K562 (cell line): ENCODE results near the gene BIK. TPM values are rescaled to one million over a fixed set of nuclear protein-coding genes. Genes with fewer than 3 reads are reported as not detected.

Experiments used
- ATAC-seq: fragments of 200-7000 bp; cut with Tn5 transposase; 3 replicates; pipeline ENCODE4 v1.9.1; 2020; ENCODE audit warnings: moderate library complexity
- BruUV-seq: library from RNA; stranded (reverse); fragments of 400-500 nt; replicated peaks from 2 replicates; lab custom pipeline; 2021; lab: Mats Ljungman, UMichigan
- CTCF ChIA-PET: fragments of 300-600 bp; formaldehyde crosslinking; extraction: SDS; loops from one replicate; lab custom pipeline; 2021; ENCODE audit warnings: low intra/inter-chr PET ratio; lab: Yijun Ruan, JAX
- POLR2A ChIA-PET: fragments of 300-600, 350-650 bp; sonication (Branson Sonifier 250); formaldehyde crosslinking; extraction: SDS; loops from one replicate; lab custom pipeline; 2021; ENCODE audit warnings: antibody characterized with exemption, inconsistent platforms; lab: Yijun Ruan, JAX
- DNase-seq, 4 experiments: peaks; one replicate each; pipeline versions ENCODE4 v3.0.0 to v3.0.0-alpha.2; 2011 to 2018; ENCODE audit warnings: low spot score in 3 of 4, mixed read lengths in 3 of 4; ENCODE audit errors: extremely low read depth in 1 of 4
- FAIRE-seq: peaks from 2 replicates; lab custom pipeline; 2011; peaks lifted over from hg19 to GRCh38; lab: Jason Lieb, UNC
- H2AFZ ChIP-seq: 2 replicates; pipeline ENCODE4 v1.6.0; 2011; ENCODE audit warnings: low read depth, low read length, control low read depth, inconsistent platforms
- H3K27ac ChIP-seq: fragments of 200-600 bp; 3 replicates; pipeline ENCODE4 v1.8.0; 2011; ENCODE audit warnings: low read depth, mild to moderate bottlenecking, control low read depth, inconsistent platforms, low read length, moderate library complexity, mixed read lengths; ENCODE audit errors: extremely low read depth
- H3K27me3 ChIP-seq, 2 experiments: fragments of 300-600 bp in 1 of 2; 2 replicates in 1 of 2; 3 replicates in 1 of 2; pipeline versions ENCODE4 v1.6.0 to v1.8.0; 2011; ENCODE audit warnings: inconsistent platforms in 2 of 2, low read length in 2 of 2, mild to moderate bottlenecking in 1 of 2, mixed read lengths in 1 of 2, moderate library complexity in 1 of 2; ENCODE audit not compliant: control insufficient read depth in 2 of 2, insufficient read depth in 2 of 2
- H3K36me3 ChIP-seq: fragments of 300-600 bp; 3 replicates; pipeline ENCODE4 v1.8.0; 2011; ENCODE audit warnings: mild to moderate bottlenecking, low read length, inconsistent platforms; ENCODE audit not compliant: control insufficient read depth, insufficient read depth
- H3K4me1 ChIP-seq, 2 experiments: fragments of 200-600 bp in 1 of 2; replicated peaks in 1 of 2; 2 replicates in 1 of 2; 3 replicates in 1 of 2; pipeline versions ENCODE4 v1.5.1 to v1.8.0; 2011; ENCODE audit warnings: inconsistent platforms in 2 of 2, low read length in 2 of 2, mild to moderate bottlenecking in 1 of 2, mixed read lengths in 1 of 2, moderate library complexity in 1 of 2; ENCODE audit not compliant: control insufficient read depth in 2 of 2, insufficient read depth in 2 of 2
- H3K4me2 ChIP-seq: 2 replicates; pipeline ENCODE4 v1.6.1; 2011; ENCODE audit warnings: low read length, control low read depth, inconsistent platforms, mixed read lengths; ENCODE audit not compliant: insufficient read depth
- H3K4me3 ChIP-seq: fragments of 200-600 bp; sonication (generic), shearing (Covaris generic); 2 replicates; pipeline ENCODE4 v1.5.1; 2016; ENCODE audit warnings: control low read depth, inconsistent platforms
- H3K79me2 ChIP-seq: fragments of 200-600 bp; 3 replicates; pipeline ENCODE4 v1.8.0; 2011; ENCODE audit warnings: low read length, inconsistent platforms; ENCODE audit not compliant: control insufficient read depth, insufficient read depth
- H3K9ac ChIP-seq, 2 experiments: 2 replicates each; pipeline versions ENCODE4 v1.6.0 to v1.6.1; 2011; ENCODE audit warnings: low read depth in 2 of 2, low read length in 2 of 2, control low read depth in 1 of 2, inconsistent platforms in 1 of 2, mild to moderate bottlenecking in 1 of 2, mixed read lengths in 1 of 2; ENCODE audit not compliant: insufficient read depth in 1 of 2
- H3K9me1 ChIP-seq: one replicate; pipeline ENCODE4 v1.6.0; 2011; ENCODE audit warnings: inconsistent platforms, mild to moderate bottlenecking, low read length, moderate library complexity; ENCODE audit not compliant: control insufficient read depth, insufficient read depth
- H3K9me3 ChIP-seq: replicated peaks from 2 replicates; pipeline ENCODE4 v1.5.1; 2011; ENCODE audit warnings: low read depth, low read length, inconsistent platforms; ENCODE audit not compliant: control insufficient read depth, insufficient read depth
- H4K20me1 ChIP-seq: replicated peaks from 2 replicates; pipeline ENCODE4 v1.6.1; 2011; ENCODE audit warnings: low read length, inconsistent platforms, mixed read lengths; ENCODE audit not compliant: control insufficient read depth, insufficient read depth
- CTCF ChIP-seq, 3 experiments: IDR thresholded peaks in 2 of 3; conservative IDR thresholded peaks in 1 of 3; 2 replicates each; pipeline ENCODE4 v1.5.1; 2011 to 2012; ENCODE audit warnings: low read length in 3 of 3, mild to moderate bottlenecking in 3 of 3, control low read depth in 2 of 3, improper control_type of control experiment in 1 of 3, inconsistent platforms in 1 of 3, low read depth in 1 of 3, mixed read lengths in 1 of 3, moderate library complexity in 1 of 3; ENCODE audit not compliant: insufficient read depth in 2 of 3
- FOXJ3 ChIP-seq: sonication (generic); formaldehyde crosslinking; IDR thresholded peaks from 2 replicates; pipeline ENCODE4 v1.4.0; 2020; ENCODE audit warnings: mild to moderate bottlenecking, missing genetic modification reagents
- RAD21 ChIP-seq, 2 experiments: fragments of 250-450 bp in 1 of 2; fragments of 450-650 bp in 1 of 2; sonication (Bioruptor Pico) in 1 of 2; formaldehyde crosslinking in 1 of 2; IDR thresholded peaks in 1 of 2; conservative IDR thresholded peaks in 1 of 2; 2 replicates each; pipeline versions ENCODE4 v1.4.0 to v1.8.0; 2020 to 2022; ENCODE audit warnings: mild to moderate bottlenecking in 2 of 2, moderate library complexity in 1 of 2
- STAT5B ChIP-seq: fragments of 250-450 bp; sonication (Bioruptor Pico); IDR thresholded peaks from 2 replicates; pipeline ENCODE4 v1.8.0; 2021; ENCODE audit warnings: mild to moderate bottlenecking, inconsistent platforms
- ZNF239 ChIP-seq: fragments of 250-450 bp; sonication (Bioruptor Pico); IDR thresholded peaks from 2 replicates; pipeline ENCODE4 v1.4.0; 2020; ENCODE audit warnings: mild to moderate bottlenecking
- WGBS: fragments of 100-300 bp; shearing (Covaris generic); methylation state at CpG from one replicate; pipeline ENCODE4 v1.1.6; 2016; ENCODE audit warnings: low coverage, mixed read lengths; ENCODE audit not compliant: insufficient coverage; ENCODE audit errors: missing lambda C conversion rate; 5-methylcytosine and 5-hydroxymethylcytosine counted together
- in situ Hi-C: fragments of 300-500 bp; cut with MboI; formaldehyde crosslinking; loops from 4 replicates; pipeline ENCODE4 v1.15.0; 2018; ENCODE audit warnings: inconsistent platforms, mixed read lengths
- intact Hi-C: fragments of 100-400 bp; cut with micrococcal nuclease; formaldehyde crosslinking; loops from 2 replicates; pipeline ENCODE4 v1.14.2; 2022
- polyA plus RNA-seq, 8 experiments: library from polyadenylated mRNA; depleted of rRNA in 4 of 8; stranded (reverse) in 5 of 8; unstranded in 3 of 8; fragments of >200 nt; fragmentation: Nextera tagmentation in 2 of 8; fragmentation: Illumina TruSeq in 1 of 8; extraction: Ambion mirVana in 2 of 8; extraction: Trizol in 1 of 8; gene quantifications; 2 replicates each; pipeline versions ENCODE4 v1.2.1 to v1.2.3, GENCODE V29; 2011 to 2014; ENCODE audit warnings: inconsistent platforms in 1 of 8, missing spikeins in 1 of 8
- total RNA-seq, 7 experiments: library from RNA; depleted of rRNA in 6 of 7; stranded (reverse); fragments of >200 nt in 6 of 7; fragmentation: Illumina TruSeq in 2 of 7; extraction: Trizol in 2 of 7; gene quantifications; 2 replicates each; pipeline versions ENCODE4 v1.2.1 to v1.2.3, GENCODE V29; 2011 to 2021; ENCODE audit warnings: low replicate concordance in 1 of 7

Gene BIK
- total and polyA plus RNA-seq, 9 of the 15 experiments (the other 6 are each of a cell fraction or from before 2014, with no cell fraction given): 0.08 to 0.23 (median 0.18) TPM; not detected in 4

DNA sequence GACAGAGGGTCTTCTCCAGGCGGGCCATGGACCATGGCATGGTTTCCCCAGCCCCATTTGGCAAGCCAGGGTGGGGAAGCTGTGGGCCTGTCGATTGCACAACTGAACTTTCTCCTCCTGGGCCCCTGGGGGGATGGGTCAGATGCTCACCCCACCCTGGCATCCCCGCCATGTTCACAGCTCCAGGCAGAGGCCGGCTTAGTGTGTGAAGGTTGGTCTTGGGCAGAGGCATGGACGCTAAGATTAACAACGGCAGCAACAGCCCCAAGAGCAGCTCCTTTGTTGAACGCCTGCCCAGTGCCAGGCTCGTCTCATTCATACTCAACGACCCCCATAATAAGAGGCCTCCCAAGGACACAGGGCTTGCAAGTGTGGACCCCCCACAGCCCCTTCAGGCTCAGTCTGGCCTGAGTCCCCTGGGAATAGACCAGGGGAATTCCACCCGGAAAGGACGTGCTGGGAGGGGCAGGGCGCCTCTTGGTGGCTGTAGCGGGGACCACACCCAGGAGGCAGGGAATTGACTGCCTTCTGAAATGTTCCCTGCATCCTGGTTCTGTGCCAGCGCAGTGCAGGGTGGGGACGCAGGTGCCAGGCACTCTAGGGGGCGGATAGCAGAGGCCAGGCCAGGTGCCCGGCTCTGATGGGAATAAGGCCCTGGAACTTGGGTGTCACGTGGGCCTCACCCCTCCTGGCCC, 49.1 kb downstream of the BIK start:
- H3K4me1 ChIP-seq: peaks cover 8 to 49% of the 10 kb centered on the region in 2 experiments
- H3K4me3 ChIP-seq: no peak overlapping the region
- in situ Hi-C loops (no loop called here), intact Hi-C loops (no loop called here)
- H4K20me1 ChIP-seq: 0 out of 2 replicates have a peak, but pooled peaks cover 3% of the 10 kb centered on the region
- no TSS peak for BruUV-seq
- H3K9me3 ChIP-seq: no peaks in the 10 kb centered on the region
- no peak for ATAC-seq
- no peak overlapping the region for H3K4me2 ChIP-seq
- no peak overlapping the region; a peak in 1 of 4 replicates for H3K9ac ChIP-seq
- H3K27me3 ChIP-seq: no peaks in the 10 kb centered on the region
- ChIA-PET CTCF (no interaction called here), POLR2A (no interaction called here)
- 86% methylated on average over 6 of the region's 18 CpGs for WGBS
- no peak overlapping the region for H3K27ac ChIP-seq
- TF ChIP-seq FOXJ3 (CRISPR knock-in tag): no peak
- no peak for TF ChIP-seq STAT5B (CRISPR knock-in tag)
- peak; percentile 18 to 43 (median 20); a peak in 2 of 6 replicates for TF ChIP-seq CTCF (IDR thresholded peaks at IDR 0.05 in 2 of 3, conservative IDR thresholded peaks at IDR 0.05 in 1 of 3; ENCODE audit: insufficient read depth in 2 of 3, low read depth in 1 of 3, low read length in 3 of 3)
- peak in 1 of 2 experiments; percentile 10; a peak in 1 of 4 replicates for TF ChIP-seq RAD21 (CRISPR knock-in tag; conservative IDR thresholded peaks at IDR 0.05 in 1 of 2, IDR thresholded peaks at IDR 0.05 in 1 of 2)
- TF ChIP-seq ZNF239 (CRISPR knock-in tag): no peak
- peaks cover 19% of the 10 kb centered on the region; the same call in 1 of the 3 replicates for H3K36me3 ChIP-seq
- no peaks in the 10 kb centered on the region for H3K9me1 ChIP-seq
- no peak for FAIRE-seq
- peak in 1 of 4 experiments; percentile 29 for DNase-seq
- peaks cover 5% of the 10 kb centered on the region; the same call in 1 of the 3 replicates for H3K79me2 ChIP-seq
- no peak overlapping the region for H2AFZ ChIP-seq
